OCI-LY1 (cell line): ENCODE data around the gene KLK1.

Source experiments
- H2AFZ ChIP-seq: fragments of 200-600 bp; sonication (generic), shearing (Covaris generic); 2 replicates; pipeline ENCODE4 v1.6.0; 2014; ENCODE audit warnings: antibody characterized with exemption, mild to moderate bottlenecking, low read length
- H3F3A ChIP-seq: fragments of 200-600 bp; sonication (generic), shearing (Covaris generic); 2 replicates; pipeline ENCODE4 v1.6.0; 2014; ENCODE audit warnings: mild to moderate bottlenecking, antibody characterized with exemption, low read length, moderate library complexity; ENCODE audit not compliant: insufficient read depth
- H3K27ac ChIP-seq: fragments of 200-600 bp; sonication (generic); 2 replicates; pipeline ENCODE4 v1.5.1; 2014; ENCODE audit warnings: low read length, mixed run types, mild to moderate bottlenecking, low read depth; ENCODE audit not compliant: poor library complexity, severe bottlenecking
- H3K27me3 ChIP-seq: fragments of 200-600 bp; sonication (generic); 2 replicates; pipeline ENCODE4 v1.6.0; 2014; ENCODE audit warnings: antibody characterized with exemption, mild to moderate bottlenecking, low read length, moderate library complexity; ENCODE audit not compliant: insufficient read depth
- H3K36me3 ChIP-seq: fragments of 200-600 bp; sonication (generic); 2 replicates; pipeline ENCODE4 v1.6.1; 2014; ENCODE audit warnings: mild to moderate bottlenecking, antibody characterized with exemption, low read length, moderate library complexity, mixed read lengths; ENCODE audit not compliant: insufficient read depth
- H3K4me1 ChIP-seq: fragments of 200-600 bp; sonication (generic); 2 replicates; pipeline ENCODE4 v1.5.1; 2014; ENCODE audit warnings: mild to moderate bottlenecking, low read length, moderate library complexity; ENCODE audit not compliant: insufficient read depth, severe bottlenecking
- H3K4me2 ChIP-seq: fragments of 200-600 bp; sonication (generic), shearing (Covaris generic); 2 replicates; pipeline ENCODE4 v1.6.1; 2014; ENCODE audit warnings: low read length
- H3K4me3 ChIP-seq: fragments of 200-600 bp; sonication (generic); 2 replicates; pipeline ENCODE4 v1.5.1; 2014; ENCODE audit warnings: low read length, low read depth, mild to moderate bottlenecking, mixed read lengths; ENCODE audit not compliant: poor library complexity, severe bottlenecking
- H3K79me2 ChIP-seq: fragments of 200-600 bp; shearing (Covaris generic); 2 replicates; pipeline ENCODE4 v1.6.1; 2016; ENCODE audit warnings: mixed run types, low read length, mixed read lengths; ENCODE audit not compliant: insufficient read depth
- H3K9ac ChIP-seq: fragments of 200-600 bp; sonication (generic), shearing (Covaris generic); 2 replicates; pipeline ENCODE4 v1.6.1; 2014; ENCODE audit warnings: mild to moderate bottlenecking, low read length, mixed read lengths
- H3K9me2 ChIP-seq: fragments of 200-600 bp; sonication (generic), shearing (Covaris generic); 2 replicates; pipeline ENCODE4 v1.6.1; 2014; ENCODE audit warnings: low read depth, mild to moderate bottlenecking, low read length, mixed read lengths
- H3K9me3 ChIP-seq: fragments of 200-600 bp; shearing (Covaris generic); 2 replicates; pipeline ENCODE4 v1.6.1; 2014; ENCODE audit warnings: low read length, mixed read lengths
- H4K20me1 ChIP-seq: fragments of 200-600 bp; sonication (generic), shearing (Covaris generic); 2 replicates; pipeline ENCODE4 v1.6.0; 2016; ENCODE audit warnings: mild to moderate bottlenecking, low read length; ENCODE audit not compliant: insufficient read depth
- EZH2 ChIP-seq: fragments of 200-600 bp; sonication (generic), shearing (Covaris generic); IDR thresholded peaks from 2 replicates; pipeline ENCODE4 v1.8.0; 2017; ENCODE audit warnings: borderline replicate concordance, mixed run types, mild to moderate bottlenecking, antibody characterized with exemption, low read length, moderate library complexity, mixed read lengths
- TF ChIP-seq, protein P1 (sequence below): fragments of 200-600 bp; sonication (generic), shearing (Covaris generic); IDR thresholded peaks from 2 replicates; pipeline ENCODE4 v1.5.1; 2017; ENCODE audit warnings: mild to moderate bottlenecking, antibody characterized with exemption, low read length, moderate library complexity, mixed read lengths

Gene KLK1

DNA sequence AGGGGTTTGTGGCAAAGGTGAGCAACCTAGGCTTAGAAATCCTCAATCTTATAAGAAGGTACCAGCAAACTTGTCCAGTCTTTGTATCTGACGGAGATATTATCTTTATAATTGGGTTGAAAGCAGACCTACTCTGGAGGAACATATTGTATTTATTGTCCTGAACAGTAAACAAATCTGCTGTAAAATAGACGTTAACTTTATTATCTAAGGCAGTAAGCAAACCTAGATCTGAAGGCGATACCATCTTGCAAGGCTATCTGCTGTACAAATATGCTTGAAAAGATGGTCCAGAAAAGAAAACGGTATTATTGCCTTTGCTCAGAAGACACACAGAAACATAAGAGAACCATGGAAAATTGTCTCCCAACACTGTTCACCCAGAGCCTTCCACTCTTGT is 45.9 kb upstream of the KLK1 start:
- no peak overlapping the region for H3K27ac ChIP-seq
- H3K36me3 ChIP-seq: no peaks in the 10 kb centered on the region
- H3K4me3 ChIP-seq: no peak overlapping the region
- H3K4me2 ChIP-seq: no peak overlapping the region
- no peak overlapping the region for H2AFZ ChIP-seq
- no peaks in the 10 kb centered on the region for H4K20me1 ChIP-seq
- TF ChIP-seq, protein P1, sequence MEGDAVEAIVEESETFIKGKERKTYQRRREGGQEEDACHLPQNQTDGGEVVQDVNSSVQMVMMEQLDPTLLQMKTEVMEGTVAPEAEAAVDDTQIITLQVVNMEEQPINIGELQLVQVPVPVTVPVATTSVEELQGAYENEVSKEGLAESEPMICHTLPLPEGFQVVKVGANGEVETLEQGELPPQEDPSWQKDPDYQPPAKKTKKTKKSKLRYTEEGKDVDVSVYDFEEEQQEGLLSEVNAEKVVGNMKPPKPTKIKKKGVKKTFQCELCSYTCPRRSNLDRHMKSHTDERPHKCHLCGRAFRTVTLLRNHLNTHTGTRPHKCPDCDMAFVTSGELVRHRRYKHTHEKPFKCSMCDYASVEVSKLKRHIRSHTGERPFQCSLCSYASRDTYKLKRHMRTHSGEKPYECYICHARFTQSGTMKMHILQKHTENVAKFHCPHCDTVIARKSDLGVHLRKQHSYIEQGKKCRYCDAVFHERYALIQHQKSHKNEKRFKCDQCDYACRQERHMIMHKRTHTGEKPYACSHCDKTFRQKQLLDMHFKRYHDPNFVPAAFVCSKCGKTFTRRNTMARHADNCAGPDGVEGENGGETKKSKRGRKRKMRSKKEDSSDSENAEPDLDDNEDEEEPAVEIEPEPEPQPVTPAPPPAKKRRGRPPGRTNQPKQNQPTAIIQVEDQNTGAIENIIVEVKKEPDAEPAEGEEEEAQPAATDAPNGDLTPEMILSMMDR: no peak
- no peak for TF ChIP-seq EZH2
- no peaks in the 10 kb centered on the region for H3K4me1 ChIP-seq
- H3K9ac ChIP-seq: no peak overlapping the region
- no peaks in the 10 kb centered on the region for H3K79me2 ChIP-seq
- H3K9me3 ChIP-seq: no peaks in the 10 kb centered on the region
- H3F3A ChIP-seq: no peaks in the 10 kb centered on the region
- H3K27me3 ChIP-seq: no peaks in the 10 kb centered on the region
- no peaks in the 10 kb centered on the region for H3K9me2 ChIP-seq

DNA sequence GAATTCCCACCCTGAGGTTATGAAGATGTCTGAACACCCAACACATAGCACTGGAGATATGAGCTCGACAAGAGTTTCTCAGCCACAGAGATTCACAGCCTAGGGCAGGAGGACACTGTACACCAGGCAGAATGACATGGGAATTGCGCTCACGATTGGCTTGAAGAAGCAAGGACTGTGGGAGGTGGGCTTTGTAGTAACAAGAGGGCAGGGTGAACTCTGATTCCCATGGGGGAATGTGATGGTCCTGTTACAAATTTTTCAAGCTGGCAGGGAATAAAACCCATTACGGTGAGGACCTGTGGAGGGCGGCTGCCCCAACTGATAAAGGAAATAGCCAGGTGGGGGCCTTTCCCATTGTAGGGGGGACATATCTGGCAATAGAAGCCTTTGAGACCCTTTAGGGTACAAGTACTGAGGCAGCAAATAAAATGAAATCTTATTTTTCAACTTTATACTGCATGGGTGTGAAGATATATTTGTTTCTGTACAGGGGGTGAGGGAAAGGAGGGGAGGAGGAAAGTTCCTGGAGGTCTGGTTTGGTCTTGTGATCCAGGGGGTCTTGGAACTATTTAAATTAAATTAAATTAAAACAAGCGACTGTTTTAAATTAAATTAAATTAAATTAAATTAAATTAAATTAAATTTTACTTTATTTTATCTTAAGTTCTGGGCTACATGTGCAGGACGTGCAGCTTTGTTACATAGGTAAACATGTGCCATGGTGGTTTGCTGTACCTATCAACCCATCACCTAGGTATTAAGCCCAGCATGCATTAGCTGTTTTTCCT is 38.1 kb upstream of the KLK1 start:
- no peak overlapping the region for H3K4me3 ChIP-seq
- TF ChIP-seq EZH2: no peak
- TF ChIP-seq, protein P1: no peak
- no peaks in the 10 kb centered on the region for H3K36me3 ChIP-seq
- H2AFZ ChIP-seq: no peak overlapping the region
- no peaks in the 10 kb centered on the region for H4K20me1 ChIP-seq
- no peaks in the 10 kb centered on the region for H3F3A ChIP-seq
- H3K4me2 ChIP-seq: no peak overlapping the region
- no peak overlapping the region for H3K27ac ChIP-seq
- no peaks in the 10 kb centered on the region for H3K9me2 ChIP-seq
- H3K79me2 ChIP-seq: no peaks in the 10 kb centered on the region
- no peaks in the 10 kb centered on the region for H3K4me1 ChIP-seq
- no peaks in the 10 kb centered on the region; the same call in 1 of the 2 replicates for H3K27me3 ChIP-seq
- no peaks in the 10 kb centered on the region for H3K9me3 ChIP-seq
- H3K9ac ChIP-seq: no peak overlapping the region

GRCh38 chr19:50861010-50861409 is 37.4 kb upstream of the KLK1 start:
- H3K9me3 ChIP-seq: no peaks in the 10 kb centered on the region
- no peak overlapping the region for H2AFZ ChIP-seq
- no peak overlapping the region for H3K4me2 ChIP-seq
- no peak overlapping the region for H3K4me3 ChIP-seq
- no peaks in the 10 kb centered on the region for H3K36me3 ChIP-seq
- no peaks in the 10 kb centered on the region for H3K9me2 ChIP-seq
- no peaks in the 10 kb centered on the region for H3F3A ChIP-seq
- no peaks in the 10 kb centered on the region; the same call in 1 of the 2 replicates for H3K27me3 ChIP-seq
- H4K20me1 ChIP-seq: no peaks in the 10 kb centered on the region
- no peaks in the 10 kb centered on the region for H3K4me1 ChIP-seq
- no peak overlapping the region for H3K27ac ChIP-seq
- TF ChIP-seq, protein P1: no peak
- TF ChIP-seq EZH2: no peak
- H3K79me2 ChIP-seq: no peaks in the 10 kb centered on the region
- H3K9ac ChIP-seq: no peak overlapping the region
